Effector memory CD4-positive, alpha-beta T cell (primary cell): ENCODE results near the gene SBF2.
"Not testable (repeated sequence)": the region's sequence is repeated elsewhere in the genome, so short reads cannot be mapped to it uniquely, and the experiment has no call there.

Experiments used
- DNase-seq, 3 donors: peaks; one replicate each; pipeline ENCODE4 v3.0.0-alpha.2; 2020
- H3K27ac ChIP-seq: 2 replicates; pipeline ENCODE4 v1.7.0; 2013; ENCODE audit warnings: mild to moderate bottlenecking, low read length, moderate library complexity; ENCODE audit not compliant: insufficient read depth, poor library complexity, severe bottlenecking
- H3K27me3 ChIP-seq: replicated peaks from 2 replicates; pipeline ENCODE4 v1.7.0; 2013; ENCODE audit warnings: mild to moderate bottlenecking, low read length; ENCODE audit not compliant: insufficient read depth, control insufficient read depth, poor library complexity, severe bottlenecking
- H3K36me3 ChIP-seq: 2 replicates; pipeline ENCODE4 v1.7.0; 2013; ENCODE audit warnings: mild to moderate bottlenecking, low read length, moderate library complexity; ENCODE audit not compliant: control insufficient read depth, insufficient read depth
- H3K4me1 ChIP-seq: 2 replicates; pipeline ENCODE4 v1.7.0; 2013; ENCODE audit warnings: low read length, mild to moderate bottlenecking; ENCODE audit not compliant: control insufficient read depth, insufficient read depth, poor library complexity, severe bottlenecking
- H3K4me3 ChIP-seq: 2 replicates; pipeline ENCODE4 v1.7.0; 2013; ENCODE audit warnings: low read length, low read depth, mild to moderate bottlenecking; ENCODE audit not compliant: insufficient read depth, poor library complexity, severe bottlenecking
- H3K9me3 ChIP-seq: 2 replicates; pipeline ENCODE4 v1.7.0; 2013; ENCODE audit warnings: mild to moderate bottlenecking, low read length, moderate library complexity; ENCODE audit not compliant: control insufficient read depth

Gene SBF2

DNA sequence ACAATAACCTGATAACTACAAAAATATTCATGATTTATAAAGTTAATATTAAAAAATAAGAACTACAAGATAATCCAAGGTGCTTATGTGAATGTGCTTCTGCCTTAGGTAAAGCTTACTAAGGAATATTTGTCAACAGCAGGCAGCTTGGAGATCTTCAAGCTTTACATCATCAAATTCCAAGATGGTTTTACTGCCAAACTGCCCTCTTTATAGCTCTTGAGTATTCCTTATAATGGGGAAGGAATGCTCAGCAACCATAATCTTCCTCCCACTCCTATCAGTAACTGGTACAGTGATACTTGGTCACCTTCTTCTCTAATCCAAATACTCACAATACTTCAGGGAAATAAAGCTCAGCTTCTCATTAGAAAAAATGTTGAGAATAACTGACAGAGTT is 30.1 kb downstream of the SBF2 start:
- no peaks in the 10 kb centered on the region for H3K9me3 ChIP-seq
- no peak overlapping the region for H3K4me3 ChIP-seq
- no peaks in the 10 kb centered on the region for H3K36me3 ChIP-seq
- no peaks in the 10 kb centered on the region for H3K27me3 ChIP-seq
- no peaks in the 10 kb centered on the region for H3K4me1 ChIP-seq
- H3K27ac ChIP-seq = no peak overlapping the region
- no peak for DNase-seq

DNA sequence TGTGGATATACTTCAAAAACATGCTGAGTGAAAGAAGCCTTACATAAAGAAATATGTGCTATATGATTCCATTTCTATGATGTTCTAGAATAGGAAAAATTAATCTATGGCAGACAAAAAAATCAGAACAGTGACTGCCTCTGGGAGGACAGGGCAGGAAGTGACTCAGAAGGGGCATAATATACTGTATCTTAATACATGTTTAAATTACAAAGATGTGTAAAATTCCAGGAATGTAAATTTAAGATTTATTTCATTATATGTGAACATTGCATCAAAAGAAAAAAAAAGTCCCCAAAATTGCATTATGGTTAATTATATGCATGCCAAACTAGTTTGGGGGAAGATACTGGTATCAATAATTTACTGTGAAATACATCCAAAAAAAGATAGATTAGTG is 32.2 kb downstream of the SBF2 start:
- no peaks in the 10 kb centered on the region for H3K36me3 ChIP-seq
- no peaks in the 10 kb centered on the region for H3K4me1 ChIP-seq
- no peak overlapping the region for H3K4me3 ChIP-seq
- no peak overlapping the region for H3K27ac ChIP-seq
- DNase-seq = no peak
- H3K27me3 ChIP-seq = no peaks in the 10 kb centered on the region
- H3K9me3 ChIP-seq = no peaks in the 10 kb centered on the region

DNA sequence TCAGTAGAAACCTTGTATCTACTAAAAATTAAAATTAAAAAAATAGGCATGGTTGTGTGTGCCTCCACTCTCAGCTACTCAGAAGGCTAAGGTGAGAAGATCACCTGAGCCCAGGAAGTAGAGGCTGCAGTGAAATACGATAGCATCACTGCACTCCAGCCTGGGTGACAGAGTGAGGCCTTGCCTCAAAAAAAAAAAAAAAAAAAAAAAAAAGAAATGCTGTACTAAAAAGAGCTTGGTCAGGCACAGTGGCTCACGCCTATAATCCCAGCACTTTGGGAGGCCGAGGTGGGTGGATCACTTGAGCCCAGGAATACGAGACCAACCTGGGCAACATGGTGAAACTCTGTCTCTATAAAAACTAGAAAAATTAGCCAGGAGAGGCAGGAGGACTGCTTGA is 36.5 kb downstream of the SBF2 start:
- Histone ChIP-seq H3K4me1 (no peaks in the 10 kb centered on the region), H3K9me3 (no peaks in the 10 kb centered on the region), H3K27me3 (no peaks in the 10 kb centered on the region), H3K27ac (no peak overlapping the region), H3K36me3 (no peaks in the 10 kb centered on the region), H3K4me3 (no peak overlapping the region)
- no peak for DNase-seq

DNA sequence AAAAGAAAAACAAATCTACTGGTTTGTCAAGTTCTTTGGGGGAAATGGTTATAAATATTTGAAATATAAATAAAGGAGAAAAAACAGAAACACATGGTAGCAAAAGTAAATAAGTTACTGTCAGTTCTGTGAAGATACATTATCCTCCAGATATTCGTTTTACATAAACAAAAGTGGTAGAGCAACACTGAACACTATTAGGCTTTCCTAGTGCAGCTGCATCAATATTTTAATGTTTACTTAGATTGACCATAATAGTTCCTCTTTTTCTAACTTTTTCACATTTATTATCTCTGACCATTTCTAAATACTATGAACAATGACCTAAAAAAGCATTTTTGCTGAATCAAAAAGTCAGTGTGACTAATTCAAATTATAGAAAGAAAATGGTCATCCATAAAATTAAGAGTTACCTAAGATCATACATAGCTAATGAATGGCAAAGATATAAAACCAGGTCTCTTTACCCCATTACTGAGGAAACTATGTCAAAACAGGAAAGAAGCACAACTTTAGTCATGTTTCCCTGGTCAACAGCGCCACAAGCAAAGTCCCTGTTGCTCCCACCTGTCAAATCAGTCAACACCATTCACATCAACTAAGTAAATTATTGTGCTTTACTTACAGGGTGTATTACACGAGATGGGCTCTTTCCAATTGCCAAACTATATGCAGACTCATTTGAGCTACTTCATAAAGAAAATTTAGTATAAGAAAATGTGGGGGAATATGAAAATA is 38.5 kb downstream of the SBF2 start:
- H3K9me3 ChIP-seq = no peaks in the 10 kb centered on the region
- no peak overlapping the region for H3K27ac ChIP-seq
- H3K4me1 ChIP-seq = no peaks in the 10 kb centered on the region
- DNase-seq = no peak
- no peaks in the 10 kb centered on the region for H3K36me3 ChIP-seq
- no peaks in the 10 kb centered on the region for H3K27me3 ChIP-seq
- H3K4me3 ChIP-seq = no peak overlapping the region

DNA sequence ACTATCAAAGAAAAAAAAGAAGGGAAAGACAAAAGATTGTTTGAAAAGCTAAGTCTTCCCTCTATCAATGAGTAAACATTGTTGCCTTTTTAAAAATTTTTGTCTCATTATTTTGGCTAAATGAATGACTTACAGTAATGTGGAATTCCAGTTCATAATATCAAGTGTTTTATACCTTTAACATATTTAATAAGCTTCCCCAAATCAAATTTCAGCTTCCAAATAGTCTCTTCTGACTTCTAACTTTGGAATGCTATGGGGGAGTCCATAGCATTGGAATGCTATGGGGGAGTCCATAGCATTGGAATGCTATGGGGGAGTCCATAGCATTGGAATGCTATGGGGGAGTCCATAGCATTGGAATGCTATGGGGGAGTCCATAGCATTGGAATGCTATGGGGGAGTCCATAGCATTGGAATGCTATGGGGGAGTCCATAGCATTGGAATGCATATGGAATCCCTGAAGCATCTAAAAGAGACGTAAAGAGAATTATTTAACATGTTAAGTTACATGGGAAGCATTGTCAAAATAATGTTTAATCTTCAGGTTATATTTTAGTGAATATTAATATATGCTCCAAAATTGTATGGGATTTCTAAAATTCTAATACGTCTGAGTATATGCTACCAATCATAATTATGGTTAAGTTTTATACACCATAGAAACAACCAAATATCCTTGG is 44.4 kb downstream of the SBF2 start:
- not testable (repeated sequence) for DNase-seq, H3K4me3 ChIP-seq, H3K9me3 ChIP-seq, H3K36me3 ChIP-seq, H3K27me3 ChIP-seq, H3K4me1 ChIP-seq, H3K27ac ChIP-seq

DNA sequence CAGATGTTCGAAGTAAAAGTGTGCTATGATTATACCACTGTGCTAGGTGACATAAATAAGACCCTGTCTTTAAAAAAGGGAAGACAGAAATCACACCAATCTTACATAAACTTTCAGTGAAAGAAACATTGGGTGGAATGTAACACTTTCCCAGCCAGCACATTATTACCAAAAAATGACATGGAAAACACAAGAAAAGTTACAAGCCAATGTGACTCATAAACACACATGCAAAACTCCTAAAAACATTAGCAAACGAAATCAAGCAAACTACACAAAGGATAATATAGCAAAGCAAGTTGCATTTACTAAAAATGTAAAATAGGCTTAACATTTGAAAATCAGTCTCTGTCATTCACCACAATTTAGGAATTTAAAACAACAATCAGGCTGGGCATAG is 47.0 kb downstream of the SBF2 start:
- no peak for DNase-seq
- Histone ChIP-seq H3K4me3 (no peak overlapping the region), H3K4me1 (no peaks in the 10 kb centered on the region), H3K27me3 (no peaks in the 10 kb centered on the region), H3K36me3 (no peaks in the 10 kb centered on the region), H3K27ac (no peak overlapping the region), H3K9me3 (no peaks in the 10 kb centered on the region)

DNA sequence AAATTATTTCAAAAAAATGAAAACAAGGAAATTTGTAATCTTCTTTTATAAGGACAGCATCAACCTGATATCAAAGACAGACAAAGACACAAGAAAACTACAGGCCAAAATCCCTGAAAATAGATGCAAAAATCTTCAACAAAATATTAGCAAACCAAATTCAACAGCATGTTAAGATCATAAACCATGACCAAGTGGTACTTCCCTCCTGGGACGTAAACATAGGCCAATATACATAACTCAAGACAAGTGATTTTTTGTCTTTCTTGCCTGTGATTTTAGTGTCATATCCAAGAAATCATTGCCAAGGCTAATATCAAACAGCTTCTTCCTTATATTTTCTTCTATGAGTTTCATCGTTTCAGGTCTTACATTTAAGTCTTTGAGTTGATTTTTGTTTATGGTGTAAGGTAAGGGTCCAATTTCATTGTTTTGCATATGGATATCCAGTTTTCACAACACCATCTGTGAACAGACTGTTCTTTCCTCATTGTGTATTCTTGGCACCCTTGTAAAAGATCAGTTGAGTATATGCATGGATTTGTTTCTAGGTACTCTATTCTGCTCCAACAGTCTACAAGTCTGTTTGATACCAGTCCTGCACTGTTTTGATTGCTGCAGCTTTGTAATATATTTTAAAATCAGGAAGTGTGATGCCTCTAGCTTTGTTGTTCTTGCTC is 50.0 kb downstream of the SBF2 start:
- DNase-seq = no peak
- no peaks in the 10 kb centered on the region for H3K9me3 ChIP-seq
- H3K4me3 ChIP-seq = no peak overlapping the region
- no peaks in the 10 kb centered on the region for H3K36me3 ChIP-seq
- no peaks in the 10 kb centered on the region for H3K4me1 ChIP-seq
- no peaks in the 10 kb centered on the region for H3K27me3 ChIP-seq
- no peak overlapping the region for H3K27ac ChIP-seq

DNA sequence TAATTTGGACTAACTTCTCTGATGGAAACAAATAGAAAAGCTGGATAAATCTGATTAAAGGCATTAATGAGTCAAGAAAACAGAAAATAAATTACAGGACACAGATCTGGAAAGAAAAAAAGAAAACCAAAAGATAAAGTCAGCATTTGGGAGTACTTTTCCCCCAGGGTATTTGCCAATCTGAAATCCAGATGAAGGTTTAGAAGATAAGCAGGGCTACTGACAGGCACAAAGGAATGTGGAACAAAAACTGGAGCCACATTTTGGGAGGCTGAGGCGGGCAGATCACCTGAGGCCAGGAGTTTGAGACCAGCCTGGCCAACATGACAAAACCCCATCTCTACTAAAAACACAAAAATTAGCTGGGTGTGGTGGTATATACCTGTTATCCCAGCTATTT is 57.2 kb downstream of the SBF2 start:
- DNase-seq = no peak
- no peaks in the 10 kb centered on the region for H3K9me3 ChIP-seq

DNA sequence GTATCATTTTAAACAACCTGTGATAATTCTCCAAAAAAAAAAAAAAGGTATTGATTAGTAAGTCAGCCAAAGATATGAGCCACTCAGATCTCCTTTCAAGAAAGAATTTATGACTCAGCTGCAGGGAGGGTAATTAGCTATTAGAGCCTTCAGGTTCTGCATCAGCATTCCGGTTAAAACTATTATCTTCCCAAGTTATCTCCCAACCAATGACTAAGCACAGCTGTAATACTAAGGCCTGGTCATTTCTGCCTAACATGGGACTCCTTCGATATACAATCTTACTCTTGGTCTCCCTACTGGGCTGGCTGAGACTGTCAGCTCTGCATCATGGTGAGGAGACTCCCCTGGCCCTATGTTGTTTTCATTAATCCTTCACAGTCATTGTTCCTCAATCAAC is 60.4 kb downstream of the SBF2 start:
- Histone ChIP-seq H3K27me3 (no peaks in the 10 kb centered on the region), H3K4me1 (no peaks in the 10 kb centered on the region), H3K36me3 (no peaks in the 10 kb centered on the region), H3K9me3 (no peaks in the 10 kb centered on the region), H3K4me3 (no peak overlapping the region), H3K27ac (no peak overlapping the region)
- no peak for DNase-seq

More for the DNA sequence above, 57.2 kb downstream of the SBF2 start:
- no peaks in the 10 kb centered on the region for H3K4me1 ChIP-seq
- no peaks in the 10 kb centered on the region for H3K27me3 ChIP-seq
- no peak overlapping the region for H3K27ac ChIP-seq
- no peak overlapping the region for H3K4me3 ChIP-seq
- H3K36me3 ChIP-seq = no peaks in the 10 kb centered on the region

DNA sequence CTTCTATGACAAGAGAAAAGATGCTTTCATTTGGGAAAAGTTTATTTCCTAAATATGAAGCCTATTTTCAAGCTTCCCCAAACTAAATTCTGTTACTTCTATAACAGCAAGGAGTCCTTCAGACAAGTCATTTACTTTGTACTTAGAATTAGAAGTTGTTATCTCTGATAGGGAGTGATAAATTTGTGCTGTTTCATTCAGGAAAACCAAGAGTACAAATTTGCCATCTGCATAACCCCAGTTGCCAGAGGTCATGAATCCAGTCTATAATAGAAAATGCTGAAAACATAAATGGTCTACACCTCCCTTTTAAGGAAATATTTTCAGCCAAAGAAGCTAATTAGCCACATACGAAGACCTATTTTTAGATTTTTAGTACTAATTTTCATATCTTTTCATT is 61.3 kb downstream of the SBF2 start:
- H3K9me3 ChIP-seq = no peaks in the 10 kb centered on the region
- no peaks in the 10 kb centered on the region for H3K27me3 ChIP-seq
- no peaks in the 10 kb centered on the region for H3K36me3 ChIP-seq
- no peaks in the 10 kb centered on the region for H3K4me1 ChIP-seq
- DNase-seq = no peak
- no peak overlapping the region for H3K27ac ChIP-seq
- H3K4me3 ChIP-seq = no peak overlapping the region
